GM10248 (cell line): ENCODE measurements around the gene SRSF4.

Source experiments
- CTCF ChIA-PET: fragments of 300-600 bp; sonication (Branson Sonifier 250); formaldehyde crosslinking; extraction: SDS; loops from one replicate; lab custom pipeline; 2021; ENCODE audit warnings: antibody characterized with exemption; lab: Yijun Ruan, JAX
- POLR2A ChIA-PET: fragments of 350-650 bp; sonication (Branson Sonifier 250); formaldehyde crosslinking; extraction: SDS; loops from one replicate; lab custom pipeline; 2020; ENCODE audit warnings: antibody characterized with exemption; lab: Yijun Ruan, JAX
- DNase-seq: peaks from one replicate; pipeline ENCODE4 v3.0.0; 2012; ENCODE audit errors: extremely low spot score
- TF ChIP-seq, protein P1 (sequence below): IDR thresholded peaks from 2 replicates; pipeline ENCODE4 v1.5.1; 2012; ENCODE audit warnings: mild to moderate bottlenecking, low read depth; ENCODE audit errors: extremely low read depth, missing control alignments, control extremely low read depth

The SRSF4 gene

DNA sequence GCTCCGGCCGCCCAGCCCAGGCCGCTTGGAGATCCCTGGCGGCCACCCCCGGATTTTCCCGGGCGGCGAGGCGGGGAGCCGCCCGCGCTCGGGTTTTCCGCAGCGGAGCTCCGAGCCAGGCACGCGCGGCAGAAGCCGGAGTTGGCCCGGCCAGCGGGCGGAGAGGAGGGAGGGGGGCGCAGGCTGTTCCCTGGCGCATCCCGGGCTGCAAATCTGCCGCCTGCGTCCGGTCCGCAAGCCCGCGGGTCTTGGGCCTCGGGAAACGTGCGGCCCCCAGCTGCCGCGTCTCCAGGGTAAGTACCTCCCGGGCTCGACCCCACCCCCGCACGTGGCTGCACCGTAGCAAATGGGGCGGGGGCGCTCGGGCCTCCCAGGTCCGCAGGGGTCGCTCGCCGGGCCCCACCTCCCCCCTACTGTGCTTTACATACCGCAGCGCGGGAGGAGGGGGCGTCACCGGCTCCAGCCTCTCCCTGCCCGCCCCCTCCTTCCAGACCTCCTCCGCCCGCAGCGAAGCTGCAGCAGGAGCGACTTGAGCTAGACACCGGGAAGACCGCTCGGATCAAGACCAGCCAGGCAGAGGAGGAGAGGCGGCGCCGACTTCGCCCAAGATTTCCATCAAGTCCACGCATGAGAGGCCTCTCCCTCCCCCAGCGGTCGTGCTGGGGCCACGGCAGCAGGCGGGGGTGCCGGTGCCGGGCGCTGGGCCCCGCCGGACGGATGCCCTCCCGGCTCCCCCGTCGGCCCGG is 59.6 kb downstream of the SRSF4 start:
- POLR2A ChIA-PET = no interaction called here
- no peak for DNase-seq
- CTCF ChIA-PET = interaction anchor here (0.7 to 2.4 kb wide), 5 partner anchors 9 to 240 kb away, joined by 3 to 7 read pairs (median 4); no protein-coding TSS in a partner anchor

DNA sequence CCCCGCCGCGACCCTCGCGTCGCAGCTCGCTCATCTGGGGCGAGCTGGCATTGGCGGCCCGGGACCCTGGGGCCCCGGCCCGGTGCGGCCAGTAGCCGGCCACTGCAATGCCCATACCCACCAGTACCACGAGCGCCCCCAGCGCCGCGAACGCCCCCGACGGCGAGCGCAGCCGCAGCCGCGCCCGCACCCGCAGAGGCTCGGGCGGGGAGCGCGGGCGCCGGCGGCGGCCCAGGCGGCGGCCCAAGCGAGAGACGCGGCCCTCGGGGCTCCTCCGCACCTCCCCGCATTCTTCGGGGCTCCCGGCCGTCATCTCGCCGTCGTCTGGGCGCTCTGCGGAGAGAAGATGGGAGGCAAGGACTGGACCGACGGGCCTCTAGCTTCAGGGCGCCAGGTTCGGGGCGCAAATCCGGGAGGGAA is 60.2 kb downstream of the SRSF4 start:
- ChIA-PET CTCF (interaction anchor here (0.7 to 2.4 kb wide), 5 partner anchors 9 to 239 kb away, joined by 3 to 7 read pairs (median 4); no protein-coding TSS in a partner anchor), POLR2A (no interaction called here)
- DNase-seq = no peak
- TF ChIP-seq, protein P1, sequence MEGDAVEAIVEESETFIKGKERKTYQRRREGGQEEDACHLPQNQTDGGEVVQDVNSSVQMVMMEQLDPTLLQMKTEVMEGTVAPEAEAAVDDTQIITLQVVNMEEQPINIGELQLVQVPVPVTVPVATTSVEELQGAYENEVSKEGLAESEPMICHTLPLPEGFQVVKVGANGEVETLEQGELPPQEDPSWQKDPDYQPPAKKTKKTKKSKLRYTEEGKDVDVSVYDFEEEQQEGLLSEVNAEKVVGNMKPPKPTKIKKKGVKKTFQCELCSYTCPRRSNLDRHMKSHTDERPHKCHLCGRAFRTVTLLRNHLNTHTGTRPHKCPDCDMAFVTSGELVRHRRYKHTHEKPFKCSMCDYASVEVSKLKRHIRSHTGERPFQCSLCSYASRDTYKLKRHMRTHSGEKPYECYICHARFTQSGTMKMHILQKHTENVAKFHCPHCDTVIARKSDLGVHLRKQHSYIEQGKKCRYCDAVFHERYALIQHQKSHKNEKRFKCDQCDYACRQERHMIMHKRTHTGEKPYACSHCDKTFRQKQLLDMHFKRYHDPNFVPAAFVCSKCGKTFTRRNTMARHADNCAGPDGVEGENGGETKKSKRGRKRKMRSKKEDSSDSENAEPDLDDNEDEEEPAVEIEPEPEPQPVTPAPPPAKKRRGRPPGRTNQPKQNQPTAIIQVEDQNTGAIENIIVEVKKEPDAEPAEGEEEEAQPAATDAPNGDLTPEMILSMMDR = no peak

More for the DNA sequence above, 59.6 kb downstream of the SRSF4 start:
- TF ChIP-seq, protein P1 = no peak

DNA sequence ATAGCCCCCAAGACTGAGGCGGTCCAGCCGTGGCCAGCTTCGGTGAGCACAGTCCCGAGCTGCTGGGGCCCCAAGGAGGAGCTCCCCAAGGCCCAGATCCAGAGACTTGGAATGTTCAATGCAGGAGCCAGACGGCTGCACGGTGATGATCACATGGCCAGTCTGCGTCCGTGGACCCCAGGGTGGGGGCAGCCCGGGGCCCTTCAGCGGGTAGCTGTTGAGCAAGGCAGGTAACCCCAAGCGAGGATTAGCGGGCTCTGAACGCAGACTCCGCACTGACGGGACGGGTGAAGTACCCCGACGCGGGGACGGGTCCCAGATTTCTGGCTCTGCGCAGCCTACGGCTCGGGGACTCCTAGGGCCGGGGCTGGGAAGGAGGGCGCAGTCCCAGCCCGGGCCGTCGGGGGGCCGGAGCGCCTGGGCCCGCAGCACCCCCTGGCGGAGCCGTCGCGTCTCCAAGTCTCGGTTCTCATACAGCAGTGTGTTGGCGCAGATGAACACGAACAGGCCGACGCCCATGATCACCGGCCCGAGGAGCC is 60.7 kb downstream of the SRSF4 start:
- POLR2A ChIA-PET = no interaction called here
- TF ChIP-seq, protein P1 = peak; percentile 72
- CTCF ChIA-PET = interaction anchor here (0.9 to 2.4 kb wide), 7 partner anchors 8 to 88 kb away, joined by 3 to 7 read pairs (median 4); no protein-coding TSS in a partner anchor
- peak; percentile 78 for DNase-seq

DNA sequence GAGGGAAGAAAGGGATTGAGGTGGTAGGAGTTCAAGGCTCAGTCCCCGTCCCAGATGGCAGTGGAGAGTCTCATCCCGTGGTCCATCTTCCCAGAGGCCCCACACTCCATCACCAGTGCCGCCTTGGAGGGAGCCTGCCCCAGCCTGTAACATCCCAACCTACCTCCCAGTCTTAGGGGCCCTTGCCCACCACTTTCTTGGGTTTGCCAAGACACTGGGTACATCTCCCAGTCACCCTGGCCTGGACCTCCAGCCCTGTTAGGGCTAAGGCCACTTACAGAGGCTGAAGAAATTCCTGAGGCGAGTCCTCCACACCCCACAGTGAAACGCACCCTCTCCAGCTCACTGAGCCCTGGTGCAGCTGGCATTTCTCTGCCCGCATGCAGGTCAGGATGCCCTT is 61.3 kb downstream of the SRSF4 start:
- no peak for DNase-seq
- ChIA-PET CTCF (interaction anchor here (0.9 to 2.4 kb wide), 5 partner anchors 8 to 18 kb away, joined by 3 to 7 read pairs (median 5); no protein-coding TSS in a partner anchor), POLR2A (no interaction called here)
- TF ChIP-seq, protein P1 = no peak

DNA sequence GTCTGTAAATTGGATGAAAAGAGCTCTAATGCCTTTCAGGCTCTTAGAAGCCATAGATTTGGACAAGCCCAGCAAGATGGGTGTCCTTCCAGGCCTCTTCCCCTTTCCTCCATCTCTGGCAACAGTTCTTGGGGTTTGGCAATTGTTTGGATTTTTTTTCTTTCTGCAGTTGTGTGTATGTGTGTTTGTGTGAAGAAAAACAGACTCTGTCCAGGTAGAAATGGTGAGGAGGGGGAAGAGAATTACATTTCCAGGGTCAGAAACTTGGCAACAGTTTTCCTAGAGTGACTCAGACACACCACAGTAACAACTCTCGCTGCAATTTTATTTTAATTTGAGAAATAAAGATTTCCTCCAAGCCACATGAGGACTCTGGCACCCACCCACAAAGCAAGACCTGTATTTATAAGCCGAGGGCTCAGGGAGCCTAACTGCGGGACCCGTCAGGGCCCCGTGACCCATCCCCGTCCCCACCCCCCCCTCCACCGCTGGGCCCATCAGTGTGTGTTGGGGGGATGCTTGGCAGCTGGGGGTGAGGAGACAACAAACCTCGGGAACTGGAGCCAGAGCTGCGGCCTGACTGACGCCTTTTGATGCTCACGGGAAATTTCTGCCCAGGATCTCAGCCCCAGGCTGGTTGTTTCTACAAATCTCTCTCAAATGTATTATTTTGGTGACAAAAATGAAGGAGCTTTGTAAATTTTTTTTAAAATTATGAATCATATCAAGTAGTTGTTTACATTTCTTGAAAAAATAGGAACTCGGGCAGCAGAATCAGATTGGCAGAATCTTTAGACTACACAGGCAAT is 62.4 kb downstream of the SRSF4 start:
- TF ChIP-seq, protein P1 = no peak
- no peak for DNase-seq
- CTCF ChIA-PET = interaction anchor here (1.2 to 1.9 kb wide), 5 partner anchors 10 to 63 kb away, joined by 3 to 5 read pairs (median 4); partner anchors contain the start of gene SRSF4
- POLR2A ChIA-PET = no interaction called here

DNA sequence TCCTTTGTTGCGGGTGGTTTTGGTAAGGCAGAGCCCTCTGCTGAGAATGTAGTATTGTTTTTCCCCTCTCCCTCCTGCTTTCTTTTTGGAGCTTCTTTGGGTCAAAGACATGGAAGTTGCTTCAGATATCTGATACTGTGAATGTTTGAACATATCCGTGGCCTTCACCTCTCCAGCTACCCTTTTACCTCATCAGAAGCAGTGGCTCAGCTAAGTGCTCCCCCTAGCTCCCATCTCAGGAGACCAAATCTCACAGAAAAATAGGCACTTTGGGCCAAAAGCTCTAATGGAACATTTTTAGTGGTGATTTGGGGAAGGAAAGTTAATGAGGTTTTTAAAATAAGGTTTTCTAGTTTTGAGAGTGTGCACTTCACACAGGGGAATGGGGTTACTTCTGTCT is 64.3 kb downstream of the SRSF4 start:
- POLR2A ChIA-PET = interaction anchor here (0.6 kb wide), 1 partner anchor 70 kb away, joined by 7 read pairs; no protein-coding TSS in a partner anchor
- DNase-seq = no peak
- CTCF ChIA-PET = interaction anchor here (1.3 to 1.8 kb wide), 2 partner anchors 85 to 240 kb away, joined by 4 to 10 read pairs; no protein-coding TSS in a partner anchor
- TF ChIP-seq, protein P1 = no peak
